SIG-M5 (cell line): Measurements from ENCODE around the gene PIK3CB.
"Not testable (repeated sequence)": the region's sequence is repeated elsewhere in the genome, so short reads cannot be mapped to it uniquely, and the experiment has no call there.

Experiments used
- DNase-seq: peaks from one replicate; lab custom pipeline; 2025; lab: John Stamatoyannopoulos, UW

Gene PIK3CB

DNA sequence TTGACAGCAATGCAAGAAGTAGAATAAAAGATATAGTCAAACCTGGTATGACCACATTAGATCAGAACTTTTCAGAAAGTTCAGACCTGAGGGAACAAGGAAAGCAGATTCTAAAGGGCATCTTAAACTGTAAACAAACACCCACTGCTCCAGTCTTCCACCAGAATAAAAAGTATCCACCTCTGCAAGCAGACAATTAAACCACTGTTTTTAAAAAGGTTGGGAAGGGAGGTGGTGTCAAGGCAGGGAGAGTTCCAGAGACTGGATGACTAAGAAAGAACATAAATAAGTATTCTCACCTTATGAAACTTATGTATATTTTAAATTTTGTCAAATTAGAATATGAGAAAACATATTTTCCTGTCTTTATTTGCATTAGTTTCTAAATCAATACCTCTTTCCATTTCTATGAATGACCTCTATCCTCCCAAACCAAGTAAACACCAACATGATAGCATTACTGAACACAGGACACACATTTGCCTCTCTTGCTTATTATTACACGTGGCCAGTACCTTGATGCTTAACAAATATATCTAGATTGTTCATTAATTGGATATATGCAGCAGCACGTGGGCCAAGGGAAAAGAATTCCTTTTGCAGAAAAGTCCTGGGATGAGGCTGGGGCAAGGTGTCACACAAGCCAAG, 31.6 kb downstream of the PIK3CB start:
- DNase-seq = no peak

DNA sequence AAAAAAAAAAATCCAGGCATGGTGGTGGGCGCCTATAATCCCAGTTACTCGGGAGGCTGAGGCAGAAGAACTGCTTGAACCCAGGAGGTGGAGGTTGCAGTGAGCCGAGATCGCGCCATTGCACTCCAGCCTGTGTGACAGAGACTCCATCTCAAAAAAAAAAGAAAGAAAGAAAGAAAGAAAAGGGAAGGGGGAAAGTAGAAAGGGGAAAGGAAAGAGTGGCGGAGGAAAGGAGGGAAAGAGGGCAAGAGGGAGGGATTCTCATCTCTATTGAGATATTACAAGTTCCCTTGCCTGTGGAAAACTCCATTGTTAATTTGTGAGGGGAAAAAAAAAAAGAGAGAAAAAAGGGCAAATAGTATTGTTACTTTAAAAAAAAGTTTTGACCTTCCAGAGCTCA, 32.5 kb downstream of the PIK3CB start:
- not testable (repeated sequence) for DNase-seq

DNA sequence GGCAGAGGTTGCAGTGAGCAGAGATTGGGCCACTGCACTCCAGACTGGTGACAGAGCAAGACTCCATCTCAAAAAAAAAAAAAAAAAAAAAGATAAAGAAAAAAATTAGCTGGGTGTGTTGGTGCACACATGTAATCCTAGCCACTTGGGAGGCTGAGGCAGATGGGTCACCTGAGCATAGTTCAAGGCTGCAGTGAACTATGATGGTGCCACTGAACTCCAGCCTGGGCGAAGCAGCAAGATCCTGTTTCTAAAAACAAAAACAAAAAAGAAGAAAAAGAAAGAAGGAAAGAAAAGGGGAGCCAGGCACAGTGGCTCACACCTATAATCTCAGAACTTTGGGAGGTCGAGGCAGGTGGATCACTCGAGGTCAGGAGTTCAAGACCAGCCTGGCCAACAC, 32.9 kb downstream of the PIK3CB start:
- no peak for DNase-seq

DNA sequence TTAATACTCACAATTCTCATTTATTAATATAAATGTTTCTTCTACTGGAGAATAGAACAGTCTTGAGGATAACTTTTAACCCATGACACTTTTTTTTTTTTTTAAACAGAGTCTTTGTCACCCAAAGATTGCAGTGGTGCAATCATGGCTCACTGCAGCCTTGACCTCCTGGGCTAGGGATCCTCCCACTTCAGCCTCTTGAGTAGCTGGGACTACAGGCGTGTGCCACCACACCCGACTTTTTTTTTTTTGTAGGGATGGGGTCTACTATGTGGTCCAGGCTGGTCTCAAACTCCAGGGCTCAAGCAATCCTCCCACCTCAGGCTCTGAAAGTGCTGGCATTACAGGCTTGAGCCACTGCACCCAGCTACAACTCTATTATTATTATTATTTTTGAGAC, 34.5 kb downstream of the PIK3CB start:
- no peak for DNase-seq

DNA sequence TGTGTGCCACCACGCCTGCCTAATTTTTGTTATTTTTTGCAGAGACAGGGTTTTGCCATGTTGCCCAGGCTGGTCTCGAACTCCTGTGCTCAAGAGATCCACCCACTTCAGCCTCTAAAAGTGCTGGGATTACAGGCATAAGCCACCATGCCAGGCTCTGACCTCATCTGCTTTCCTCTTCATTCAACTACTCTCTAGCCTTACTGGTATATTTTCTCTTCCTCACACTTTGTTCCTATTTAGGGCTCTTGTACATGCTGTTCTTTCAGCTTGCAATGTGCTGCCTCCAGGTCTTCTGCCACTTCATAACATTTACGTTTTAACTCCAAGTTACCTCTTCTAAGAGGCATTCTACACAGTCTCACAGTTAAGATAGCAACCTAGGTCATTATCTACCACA, 34.9 kb downstream of the PIK3CB start:
- no peak for DNase-seq

DNA sequence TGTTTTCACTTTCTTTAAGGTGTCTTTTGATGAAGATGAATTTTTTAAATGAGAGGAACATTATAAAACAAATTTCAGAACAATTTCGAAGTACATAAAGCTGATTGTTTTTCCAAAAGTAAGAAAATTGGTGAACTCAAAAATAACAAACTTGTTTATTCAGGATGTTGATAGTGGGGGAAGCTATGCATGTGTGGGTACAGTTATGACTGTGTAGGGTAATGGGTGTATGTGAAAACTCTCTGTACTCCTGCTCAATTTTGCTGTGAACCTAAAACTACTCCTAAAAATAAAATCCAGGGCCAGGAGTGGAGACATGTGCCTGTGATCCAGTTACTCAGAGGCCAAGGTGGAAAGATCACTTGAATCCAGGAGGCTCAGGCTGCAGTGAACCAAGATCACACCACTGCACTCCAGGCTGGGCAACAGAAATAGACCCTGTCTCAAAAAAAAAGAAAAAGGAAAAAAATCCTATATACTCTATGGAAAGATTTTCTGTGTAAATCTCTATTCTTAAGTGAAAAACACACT, 37.2 kb downstream of the PIK3CB start:
- no peak for DNase-seq

DNA sequence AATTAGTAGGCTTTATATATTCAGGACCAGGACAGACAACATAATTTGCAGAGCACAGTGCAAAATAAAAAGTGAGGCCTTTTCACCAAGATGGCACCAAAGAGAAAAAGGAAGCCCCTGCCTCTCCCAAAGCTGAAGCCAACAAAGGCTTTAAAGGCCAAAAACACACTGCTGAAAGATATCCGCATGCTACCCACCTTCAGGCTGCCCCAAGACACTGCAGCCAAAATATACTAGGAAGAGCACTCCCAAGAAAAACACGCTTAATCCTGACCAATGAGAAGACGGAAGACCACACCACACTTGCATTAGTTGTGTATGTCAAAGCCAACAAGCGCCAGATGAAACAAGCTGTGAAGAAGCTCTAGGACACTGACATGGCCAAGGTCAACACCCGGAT, 38.0 kb downstream of the PIK3CB start:
- DNase-seq = no peak

DNA sequence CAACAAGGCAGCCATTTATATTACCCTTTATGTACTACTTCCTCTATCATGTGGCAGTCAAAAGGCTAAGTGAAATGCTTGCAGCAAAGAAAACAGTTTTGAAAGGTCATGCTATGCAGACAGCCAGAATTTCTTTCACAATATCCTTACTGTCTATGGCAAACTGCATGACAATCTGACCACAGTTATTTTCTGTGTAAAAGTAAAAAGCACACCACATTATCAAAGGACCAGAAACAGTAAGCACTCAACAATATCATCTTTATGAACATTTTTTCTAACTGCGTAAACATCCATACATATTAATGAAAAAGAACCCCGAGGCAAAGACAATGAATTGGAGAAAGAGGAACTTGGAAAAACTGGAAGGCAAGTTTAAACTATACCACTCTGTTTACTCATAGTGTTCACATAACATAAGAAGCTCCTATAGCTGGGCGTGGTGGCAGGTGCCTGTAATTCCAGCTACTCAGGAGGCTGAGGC, 47.9 kb downstream of the PIK3CB start:
- DNase-seq = peak; percentile 81

DNA sequence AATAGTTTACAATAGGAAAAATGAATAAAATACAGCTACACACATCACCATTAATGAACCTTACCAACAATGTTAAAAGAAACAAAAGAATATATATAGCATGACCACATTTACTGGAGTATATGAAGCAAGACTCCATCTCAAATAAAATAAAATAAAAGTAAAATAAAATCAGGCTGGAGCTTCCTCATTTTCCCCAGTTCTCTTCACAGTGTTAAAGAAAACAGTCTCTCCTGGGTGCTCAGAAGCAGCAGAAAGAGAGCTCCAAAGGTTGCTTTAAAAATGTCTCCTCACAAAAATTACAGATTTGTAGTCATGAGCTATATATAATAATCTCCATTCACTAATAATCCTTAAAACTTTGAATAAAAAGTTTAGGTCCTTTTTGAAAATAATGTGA, 48.8 kb downstream of the PIK3CB start:
- DNase-seq = no peak

DNA sequence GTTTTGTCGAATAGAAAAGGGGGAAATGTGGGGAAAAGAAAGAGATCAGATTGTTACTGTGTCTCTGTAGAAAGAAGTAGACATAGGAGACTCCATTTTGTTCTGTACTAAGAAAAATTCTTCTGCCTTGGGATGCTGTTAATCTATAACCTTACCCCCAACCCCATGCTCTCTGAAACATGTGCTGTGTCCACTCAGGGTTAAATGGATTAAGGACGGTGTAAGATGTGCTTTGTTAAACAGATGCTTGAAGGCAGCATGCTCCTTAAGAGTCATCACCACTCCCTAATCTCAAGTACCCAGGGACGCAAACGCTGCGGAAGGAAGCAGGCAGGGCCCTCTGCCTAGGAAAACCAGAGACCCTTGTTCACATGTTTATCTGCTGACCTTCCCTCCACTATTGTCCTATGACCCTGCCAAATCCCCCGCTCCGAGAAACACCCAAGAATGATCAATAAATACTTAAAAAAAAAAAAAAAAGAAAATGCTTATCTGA, 49.3 kb downstream of the PIK3CB start:
- DNase-seq = not testable (repeated sequence)

DNA sequence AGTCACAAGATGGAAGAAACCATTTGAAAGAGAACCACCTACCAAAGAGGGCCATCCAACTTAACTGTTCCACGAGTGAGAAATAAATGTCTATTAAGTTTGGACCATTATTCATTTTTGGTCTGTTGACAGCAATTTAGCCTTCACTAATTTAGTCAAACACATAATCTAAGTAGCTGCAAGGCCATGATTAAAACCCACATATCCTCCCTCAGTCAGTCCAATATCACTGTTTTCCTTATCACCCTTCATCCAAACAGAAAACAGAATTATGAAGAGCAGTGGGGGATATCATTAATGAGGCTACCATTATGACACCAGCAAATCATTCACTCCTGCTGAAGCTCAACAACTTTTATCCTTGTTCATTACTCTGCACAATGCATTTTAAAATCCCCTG, 52.0 kb downstream of the PIK3CB start:
- no peak for DNase-seq

DNA sequence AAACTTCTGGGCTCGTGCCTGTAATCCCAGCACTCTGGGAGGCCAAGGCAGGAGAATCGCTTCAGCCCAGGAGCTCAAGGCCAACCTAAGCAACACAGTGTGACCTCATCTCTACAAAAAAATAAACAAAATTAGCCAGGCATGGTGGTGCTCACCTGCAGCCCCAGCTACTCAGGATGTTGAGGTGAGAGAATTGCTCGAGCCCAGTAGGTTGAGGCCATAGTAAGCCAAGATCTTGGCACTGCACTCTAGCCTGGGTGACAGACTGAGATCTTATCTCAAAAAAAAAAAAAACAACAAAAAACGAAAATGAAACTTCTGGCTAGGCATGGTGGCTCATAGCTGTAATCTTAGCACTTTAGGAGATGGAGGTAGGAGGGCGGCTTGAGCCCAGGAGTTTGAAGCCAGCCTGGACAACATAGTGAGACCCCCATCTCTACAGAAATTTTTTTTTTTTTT, 53.7 kb downstream of the PIK3CB start:
- no peak for DNase-seq

DNA sequence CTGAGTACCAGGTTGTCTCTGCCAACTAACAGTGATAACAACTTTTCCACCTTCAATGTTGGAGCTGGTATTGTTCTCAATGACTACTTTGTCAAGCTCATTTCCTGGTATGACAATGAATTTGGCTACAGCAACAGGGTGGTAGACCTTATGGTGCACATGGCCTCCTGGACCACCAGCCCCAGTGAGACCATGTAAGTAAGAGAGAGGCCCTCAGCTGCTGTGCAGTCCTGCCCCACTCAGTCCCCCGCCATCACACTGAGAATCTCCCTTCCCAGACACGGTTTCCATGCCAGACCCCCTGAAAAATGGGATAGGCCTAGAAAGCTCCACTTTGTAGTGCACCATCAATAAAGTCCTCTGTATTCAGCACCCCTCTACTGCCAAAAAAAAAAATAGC, 56.1 kb downstream of the PIK3CB start:
- DNase-seq = no peak

DNA sequence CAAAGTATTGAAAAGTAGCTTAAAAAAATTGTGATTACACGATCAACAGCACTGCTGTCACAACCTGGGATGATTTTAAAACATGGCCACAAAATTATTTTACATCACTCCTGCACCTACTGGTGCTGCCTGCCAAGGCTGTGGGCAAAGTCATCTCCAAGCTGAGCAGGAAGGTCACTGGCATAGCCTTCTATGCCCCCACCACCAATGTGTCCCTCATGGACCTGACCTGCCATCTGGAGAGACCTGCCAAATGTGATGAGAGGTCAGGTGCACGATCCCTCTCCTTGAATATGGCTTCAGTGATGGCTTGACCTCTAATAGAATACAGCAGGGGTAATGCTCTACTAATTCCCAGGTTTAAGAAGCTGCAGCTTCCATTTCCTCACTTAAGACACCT, 57.8 kb downstream of the PIK3CB start:
- DNase-seq = no peak

DNA sequence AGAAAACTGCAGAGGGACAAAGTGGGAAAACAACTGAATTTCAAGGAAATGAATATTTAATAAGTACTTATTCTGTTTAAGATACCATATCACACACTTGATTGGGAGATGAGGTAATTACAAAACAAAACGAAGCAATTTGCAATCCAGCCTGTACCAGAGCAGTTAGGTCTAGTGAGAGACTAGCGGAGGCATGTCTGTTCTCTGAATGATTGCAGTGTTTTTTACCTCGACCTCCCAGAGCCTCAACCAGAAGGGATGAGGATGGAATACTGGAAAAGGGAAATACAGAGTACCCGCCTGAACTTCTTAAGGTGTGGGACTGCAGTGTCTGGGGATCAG, 59.5 kb downstream of the PIK3CB start:
- no peak for DNase-seq

DNA sequence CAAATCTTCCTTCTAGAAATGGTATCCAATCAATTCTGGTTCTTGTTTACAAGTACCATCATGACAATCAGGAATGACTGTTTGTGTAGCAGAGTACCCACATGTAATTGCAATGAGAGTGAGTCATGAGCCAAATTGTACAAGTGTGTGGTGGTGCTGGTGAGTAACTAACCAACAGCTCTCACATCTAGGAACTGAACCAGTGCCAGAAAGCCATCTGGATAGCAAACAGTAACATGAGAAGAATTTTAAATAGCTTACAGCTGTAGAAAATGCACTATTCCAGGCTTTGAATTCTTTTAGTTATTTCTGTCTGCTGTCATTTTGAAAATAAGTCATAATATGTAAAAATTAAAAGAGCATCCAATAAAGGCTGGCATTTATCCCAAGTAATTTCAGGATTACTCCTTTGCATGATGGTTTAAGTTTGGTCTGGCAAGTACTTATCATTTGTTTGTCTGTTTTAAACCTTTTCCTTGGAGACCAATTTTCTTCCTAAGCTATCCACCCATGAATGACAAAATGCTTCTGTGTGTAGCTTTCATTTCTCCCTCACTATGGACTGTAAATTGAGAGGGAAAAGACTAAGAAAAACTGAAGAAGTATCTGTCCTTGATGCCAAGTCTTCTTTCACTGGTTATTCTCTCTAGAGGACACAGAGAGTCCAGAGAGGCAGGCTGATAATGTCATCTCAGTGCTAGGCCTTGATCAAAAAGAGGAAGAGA, 60.0 kb downstream of the PIK3CB start:
- no peak for DNase-seq

DNA sequence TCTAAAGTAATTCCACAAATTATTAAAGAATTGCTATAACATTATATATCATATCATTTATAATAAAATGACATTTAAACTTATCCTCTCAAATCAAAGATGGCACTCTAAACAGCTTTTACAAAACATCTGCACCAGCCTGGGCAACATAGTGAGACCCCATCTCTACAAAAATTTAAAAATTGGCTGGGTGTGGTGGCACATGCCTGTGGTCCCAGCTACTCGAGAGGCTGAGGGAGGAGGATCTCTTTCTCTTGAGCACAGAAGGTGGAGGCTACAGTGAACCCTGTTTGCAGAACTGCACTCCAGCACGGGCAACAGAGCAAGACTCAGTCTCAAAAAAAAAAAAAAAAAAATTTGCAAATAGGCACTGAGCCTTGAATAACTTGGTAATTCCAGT, 63.1 kb downstream of the PIK3CB start:
- DNase-seq = no peak

DNA sequence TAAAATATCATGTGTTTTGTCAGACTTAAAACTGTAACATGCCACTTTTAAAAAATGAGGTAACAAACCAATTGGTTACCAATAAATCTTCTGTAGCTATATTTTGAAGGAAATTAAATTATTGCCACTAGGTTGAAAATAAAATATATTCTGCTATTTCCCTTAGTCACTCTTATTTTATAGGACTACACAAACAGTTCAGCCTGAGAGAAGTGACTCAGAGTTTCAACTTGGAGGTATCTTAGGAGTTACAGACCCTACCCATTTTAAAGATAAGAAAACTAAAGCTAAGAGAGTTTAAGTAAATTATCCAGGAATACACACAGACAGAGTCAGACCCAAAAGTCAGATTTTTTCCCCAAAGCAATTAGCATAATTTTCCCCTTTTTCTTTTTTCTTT, 65.1 kb downstream of the PIK3CB start:
- DNase-seq = no peak

DNA sequence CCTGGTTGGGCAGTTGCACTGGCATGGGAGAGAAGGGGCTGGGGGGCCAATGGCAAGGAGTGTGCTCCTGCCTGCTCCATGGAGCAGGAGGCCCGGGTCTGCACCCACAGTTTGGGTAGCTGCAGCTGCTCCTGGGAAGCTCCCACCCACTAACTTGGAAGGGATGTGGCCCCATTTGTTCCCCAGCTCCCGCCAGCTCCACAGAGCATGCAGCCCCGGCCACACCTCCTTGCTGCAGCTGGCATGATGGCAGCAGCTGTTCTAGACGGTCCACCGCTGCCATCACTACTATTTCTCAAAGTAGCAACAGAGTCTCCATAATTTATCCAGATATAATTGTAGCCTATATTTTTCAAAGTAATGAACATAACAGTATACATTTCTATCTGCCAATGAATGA, 65.8 kb downstream of the PIK3CB start:
- no peak for DNase-seq

DNA sequence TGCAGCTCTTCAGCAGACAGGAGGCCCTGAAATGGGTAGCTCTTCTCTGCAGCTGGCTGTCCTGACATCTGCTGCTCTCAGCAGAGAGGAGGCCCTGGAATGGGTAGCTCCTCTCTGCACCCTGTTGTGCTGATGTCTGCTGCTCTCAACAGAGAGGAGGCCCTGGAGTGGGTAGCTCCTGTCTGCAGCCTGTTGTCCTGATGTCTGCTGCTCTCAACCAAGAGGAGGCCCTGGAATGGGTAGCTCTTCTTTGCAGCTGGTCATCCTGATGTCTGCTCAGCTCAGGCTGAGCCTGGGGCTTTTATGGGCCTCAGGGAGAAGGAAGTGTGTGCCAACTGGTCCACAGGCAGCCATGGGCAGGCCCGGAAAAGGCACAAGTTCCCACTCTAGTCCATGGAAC, 66.6 kb downstream of the PIK3CB start:
- no peak for DNase-seq

DNA sequence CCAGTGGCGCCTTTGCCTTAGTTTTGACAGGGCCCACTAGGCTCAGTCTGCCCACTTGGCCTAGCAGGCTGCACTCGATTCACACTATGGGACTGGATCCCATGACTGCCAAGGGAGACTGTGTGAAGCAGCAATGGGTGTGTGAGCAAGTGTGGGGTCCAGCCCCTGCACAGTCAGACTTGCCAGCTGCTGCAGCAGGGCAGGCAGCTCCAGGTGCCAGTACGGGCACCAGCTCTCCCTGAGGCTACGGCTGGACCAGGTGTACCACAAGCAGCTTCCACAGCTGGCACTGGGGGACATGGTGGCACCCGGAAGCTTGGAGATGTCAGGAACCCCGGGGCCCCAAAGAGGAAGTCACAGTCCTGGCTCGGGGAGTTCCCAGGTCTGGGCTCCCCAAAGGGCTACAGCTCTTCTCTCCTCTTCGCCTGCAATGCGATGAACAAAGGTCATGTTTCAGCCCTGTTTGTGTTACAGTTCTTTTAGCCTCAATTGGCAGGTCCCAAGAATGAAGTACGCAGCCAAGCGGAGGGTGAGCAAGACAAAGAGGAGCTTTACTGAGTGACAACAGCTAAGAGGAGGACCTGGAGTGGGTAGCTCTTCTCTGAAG, 67.1 kb downstream of the PIK3CB start:
- DNase-seq = no peak

DNA sequence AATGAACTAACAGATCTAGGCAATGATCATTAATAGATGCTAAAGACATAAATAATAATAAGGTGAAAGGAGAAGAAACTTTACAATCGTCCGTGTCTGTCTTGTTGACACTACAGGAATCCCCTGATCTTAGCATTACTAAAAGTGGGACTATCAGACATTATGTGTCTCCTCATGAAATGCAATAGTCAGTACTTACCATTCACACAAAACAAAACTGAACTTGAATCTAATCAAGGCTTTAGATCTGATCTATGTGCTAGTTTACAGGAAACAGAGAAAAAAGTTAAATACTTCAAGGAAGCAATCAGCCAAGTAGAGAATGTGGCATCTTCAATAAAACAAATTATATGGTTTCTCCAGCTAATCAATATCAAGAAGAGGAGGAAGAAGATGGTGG, 73.7 kb downstream of the PIK3CB start:
- DNase-seq = no peak

DNA sequence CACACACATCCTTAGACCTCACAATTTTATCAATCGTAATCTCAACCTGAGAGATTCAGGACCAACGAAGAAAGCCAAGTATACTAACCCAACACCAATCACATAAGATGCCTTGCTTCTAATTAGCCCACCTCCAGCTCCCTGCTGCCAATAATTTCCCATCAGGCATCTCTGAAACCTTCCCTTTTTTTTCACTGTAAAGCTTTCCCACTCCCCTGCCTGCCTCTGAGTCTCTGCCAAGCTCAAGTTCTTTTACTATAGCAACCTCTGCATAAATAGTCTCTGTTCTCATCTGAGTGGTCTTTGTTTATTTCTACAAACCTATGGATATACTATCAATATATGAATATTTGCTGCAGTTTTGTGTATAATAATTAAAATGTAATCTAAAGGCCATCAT, 86.5 kb downstream of the PIK3CB start:
- no peak for DNase-seq
